IMR-90 (cell line): ENCODE results near the gene STX18. TPM values are rescaled to one million over a fixed set of nuclear protein-coding genes. Genes with fewer than 3 reads are reported as not detected.

Source experiments
- ATAC-seq: fragments of 200-7000 bp; cut with Tn5 transposase; 2 replicates; pipeline ENCODE4 v1.9.1; 2020; ENCODE audit warnings: low read depth, mild to moderate bottlenecking, moderate library complexity
- BruUV-seq: library from RNA; stranded (reverse); fragments of 400-500 nt; replicated peaks from 2 replicates; lab custom pipeline; 2021; lab: Mats Ljungman, UMichigan
- CTCF ChIA-PET: fragments of 300-600 bp; formaldehyde crosslinking; extraction: SDS; loops from one replicate; lab custom pipeline; 2021; ENCODE audit warnings: antibody characterized with exemption; lab: Yijun Ruan, JAX
- POLR2A ChIA-PET: fragments of 300-600 bp; sonication (Branson Sonifier 250); formaldehyde crosslinking; loops from one replicate; lab custom pipeline; 2022; ENCODE audit warnings: antibody characterized with exemption; ENCODE audit not compliant: unreplicated experiment; lab: Charles Lee
- DNase-seq: peaks from one replicate; pipeline ENCODE4 v3.0.0; 2013
- H2AFZ ChIP-seq: replicated peaks from 2 replicates; pipeline ENCODE3; 2013; ENCODE audit warnings: low read length, mild to moderate bottlenecking; ENCODE audit not compliant: poor library complexity
- H2AK5ac ChIP-seq: 2 replicates; pipeline ENCODE4 v1.6.1; 2013; ENCODE audit warnings: low read depth, low read length, inconsistent platforms
- H2AK9ac ChIP-seq: replicated peaks from 2 replicates; pipeline ENCODE3; 2013; ENCODE audit warnings: mild to moderate bottlenecking, low read depth, low read length, moderate library complexity; ENCODE audit not compliant: poor library complexity
- H2BK120ac ChIP-seq: 2 replicates; pipeline ENCODE4 v1.6.1; 2013; ENCODE audit warnings: low read depth, low read length, inconsistent platforms
- H2BK15ac ChIP-seq: 3 replicates; pipeline ENCODE4 v1.6.1; 2013; ENCODE audit warnings: low read depth, low read length, inconsistent platforms
- H2BK20ac ChIP-seq: 2 replicates; pipeline ENCODE4 v1.6.1; 2013; ENCODE audit warnings: low read depth, mild to moderate bottlenecking, inconsistent platforms, low read length, moderate library complexity
- H2BK5ac ChIP-seq: 2 replicates; pipeline ENCODE4 v1.6.1; 2013; ENCODE audit warnings: mild to moderate bottlenecking, low read depth, low read length, inconsistent platforms; ENCODE audit not compliant: poor library complexity, severe bottlenecking
- H3K14ac ChIP-seq: replicated peaks from 2 replicates; pipeline ENCODE4 v1.6.1; 2013; ENCODE audit warnings: low read depth, low read length, inconsistent platforms
- H3K18ac ChIP-seq: 2 replicates; pipeline ENCODE4 v1.6.1; 2013; ENCODE audit warnings: low read depth, low read length, control low read depth
- H3K23ac ChIP-seq: 2 replicates; pipeline ENCODE4 v1.6.1; 2013; ENCODE audit warnings: low read depth, low read length, inconsistent platforms
- H3K27ac ChIP-seq: 2 replicates; pipeline ENCODE4 v1.5.1; 2013; ENCODE audit warnings: mild to moderate bottlenecking, control low read depth, low read length; ENCODE audit not compliant: insufficient read depth
- H3K27me3 ChIP-seq: 2 replicates; pipeline ENCODE4 v1.6.1; 2013; ENCODE audit warnings: low read length; ENCODE audit not compliant: control insufficient read depth, insufficient read depth
- H3K36me3 ChIP-seq: 2 replicates; pipeline ENCODE4 v1.6.1; 2013; ENCODE audit warnings: low read length, mixed read lengths; ENCODE audit not compliant: control insufficient read depth, insufficient read depth
- H3K4ac ChIP-seq: 2 replicates; pipeline ENCODE4 v1.6.1; 2013; ENCODE audit warnings: low read depth, low read length, inconsistent platforms
- H3K4me1 ChIP-seq: 2 replicates; pipeline ENCODE4 v1.6.1; 2013; ENCODE audit warnings: low read length, mixed read lengths; ENCODE audit not compliant: control insufficient read depth, insufficient read depth
- H3K4me2 ChIP-seq: 2 replicates; pipeline ENCODE4 v1.6.1; 2013; ENCODE audit warnings: low read depth, mild to moderate bottlenecking, control low read depth, low read length, moderate library complexity
- H3K4me3 ChIP-seq: 2 replicates; pipeline ENCODE4 v1.5.1; 2013; ENCODE audit warnings: low read depth, mild to moderate bottlenecking, control low read depth, low read length, moderate library complexity; ENCODE audit not compliant: insufficient read depth
- H3K56ac ChIP-seq: 2 replicates; pipeline ENCODE4 v1.6.1; 2013; ENCODE audit warnings: low read length, inconsistent platforms; ENCODE audit not compliant: insufficient read depth; ENCODE audit errors: extremely low read depth
- H3K79me1 ChIP-seq, 2 experiments: 2 replicates each; pipeline ENCODE4 v1.6.1; 2013; ENCODE audit warnings: low read length in 2 of 2, inconsistent platforms in 1 of 2, low read depth in 1 of 2
- H3K9ac ChIP-seq: 2 replicates; pipeline ENCODE4 v1.6.1; 2013; ENCODE audit warnings: low read depth, low read length, control low read depth
- H3K9me1 ChIP-seq: 2 replicates; pipeline ENCODE4 v1.6.1; 2013; ENCODE audit warnings: low read length, inconsistent platforms; ENCODE audit not compliant: insufficient read depth
- H3K9me3 ChIP-seq: 2 replicates; pipeline ENCODE4 v1.6.1; 2013; ENCODE audit warnings: low read length; ENCODE audit not compliant: control insufficient read depth, insufficient read depth
- H4K20me1 ChIP-seq: 2 replicates; pipeline ENCODE4 v1.6.1; 2013; ENCODE audit warnings: low read length, inconsistent platforms; ENCODE audit not compliant: insufficient read depth
- H4K5ac ChIP-seq: 2 replicates; pipeline ENCODE4 v1.6.1; 2013; ENCODE audit warnings: mild to moderate bottlenecking, low read depth, low read length, control low read depth
- H4K8ac ChIP-seq, 2 experiments: 2 replicates each; pipeline ENCODE4 v1.6.1; 2013; ENCODE audit warnings: low read depth in 2 of 2, low read length in 2 of 2, control low read depth in 1 of 2, inconsistent platforms in 1 of 2
- H4K91ac ChIP-seq: 2 replicates; pipeline ENCODE4 v1.6.1; 2013; ENCODE audit warnings: low read depth, low read length, inconsistent platforms; ENCODE audit not compliant: insufficient read depth
- BHLHE40 ChIP-seq: fragments of 150-350 bp; IDR thresholded peaks from 2 replicates; pipeline ENCODE4 v1.6.1; 2016; ENCODE audit warnings: mild to moderate bottlenecking, low read depth, low read length
- CEBPB ChIP-seq: IDR thresholded peaks from 2 replicates; pipeline ENCODE4 v1.6.1; 2012; ENCODE audit warnings: low read depth, low read length, improper control_type of control experiment
- CTCF ChIP-seq: conservative IDR thresholded peaks from 2 replicates; pipeline ENCODE4 v1.5.1; 2012; ENCODE audit warnings: mild to moderate bottlenecking, low read depth, low read length, improper control_type of control experiment
- ELK1 ChIP-seq: fragments of 150-350 bp; IDR thresholded peaks from 2 replicates; pipeline ENCODE4 v1.6.1; 2016; ENCODE audit warnings: low read depth, mild to moderate bottlenecking, low read length, moderate library complexity, borderline replicate concordance
- FOS ChIP-seq: fragments of 150-350 bp; IDR thresholded peaks from 2 replicates; pipeline ENCODE4 v1.6.1; 2016; ENCODE audit warnings: low read depth, low read length
- MAFK ChIP-seq: IDR thresholded peaks from 2 replicates; pipeline ENCODE4 v1.6.1; 2012; ENCODE audit warnings: low read depth, low read length, improper control_type of control experiment
- MAZ ChIP-seq: IDR thresholded peaks from 2 replicates; pipeline ENCODE4 v1.6.1; 2012; ENCODE audit warnings: low read depth, mild to moderate bottlenecking, low read length, improper control_type of control experiment, moderate library complexity, borderline replicate concordance
- MXI1 ChIP-seq: IDR thresholded peaks from 2 replicates; pipeline ENCODE4 v1.6.1; 2012; ENCODE audit warnings: low read depth, mild to moderate bottlenecking, low read length, moderate library complexity, borderline replicate concordance
- NFE2L2 ChIP-seq: fragments of 150-350 bp; IDR thresholded peaks from 2 replicates; pipeline ENCODE4 v1.6.1; 2016; ENCODE audit warnings: low read depth, mild to moderate bottlenecking, low read length
- RAD21 ChIP-seq: IDR thresholded peaks from 2 replicates; pipeline ENCODE4 v1.6.1; 2012; ENCODE audit warnings: low read length, improper control_type of control experiment
- SMC3 ChIP-seq: fragments of 150-350 bp; IDR thresholded peaks from 2 replicates; pipeline ENCODE4 v1.6.1; 2016; ENCODE audit warnings: low read depth, mild to moderate bottlenecking, antibody characterized with exemption, low read length, moderate library complexity
- USF2 ChIP-seq: fragments of 150-350 bp; IDR thresholded peaks from 2 replicates; pipeline ENCODE4 v1.6.1; 2017; ENCODE audit warnings: mild to moderate bottlenecking, antibody characterized with exemption, low read length, low read depth
- WGBS, 2 experiments: methylation state at CpG; one replicate each; pipeline versions ENCODE4 v1.1.5 to v1.1.7; 2013; ENCODE audit warnings: missing lambda C conversion rate in 2 of 2; ENCODE audit not compliant: insufficient read length in 1 of 2; ENCODE audit errors: extremely low coverage in 2 of 2; 5-methylcytosine and 5-hydroxymethylcytosine counted together
- dilution Hi-C: fragments of 300-500 bp; cut with HindIII; formaldehyde crosslinking; loops from one replicate; pipeline ENCODE4 v1.14.3; 2018; ENCODE audit warnings: low sequenced_read_pairs; ENCODE audit not compliant: unreplicated experiment
- in situ Hi-C: fragments of 300-500 bp; cut with MboI; formaldehyde crosslinking; loops from 3 replicates; pipeline ENCODE4 v1.14.3; 2019; ENCODE audit warnings: low sequenced_read_pairs, inconsistent platforms, mixed read lengths
- intact Hi-C: fragments of 100-400 bp; cut with micrococcal nuclease; formaldehyde crosslinking; loops from 2 replicates; pipeline ENCODE4 v1.10.0; 2022
- polyA plus RNA-seq, 3 experiments: library from polyadenylated mRNA; depleted of rRNA; stranded (reverse); fragments of >200 nt; gene quantifications; 2 replicates each; pipeline ENCODE4 v1.2.3, GENCODE V29; 2012; ENCODE audit warnings: low replicate concordance in 1 of 3
- total RNA-seq: library from RNA; depleted of rRNA; stranded (reverse); fragments of >200 nt; gene quantifications from 2 replicates; pipeline ENCODE4 v1.2.3, GENCODE V29; 2012

STX18 gene
- total and polyA plus RNA-seq, 2 of the 4 experiments (the other 2 are of a cell fraction) = 20.1 to 23.4 TPM

- H3K27ac ChIP-seq = no peak overlapping the region
- no peak overlapping the region for H3K56ac ChIP-seq
- peak overlapping the region; percentile 30; the same call in 1 of the 2 replicates for H3K4ac ChIP-seq
- H2BK15ac ChIP-seq = 0 out of 3 replicates have a peak overlapping the region, but pooled peaks have one; percentile 5
- WGBS, 2 experiments = 25% methylated on average over 4 of the region's 7 CpGs; no CpG with 5 or more reads in 1 of the 2 experiments
- peaks cover 3% of the 10 kb centered on the region; the same call in 1 of the 2 replicates for H4K20me1 ChIP-seq
- ChIA-PET CTCF (interaction anchor here (0.6 to 1.6 kb wide), 8 partner anchors 9 to 249 kb away, joined by 3 to 6 read pairs (median 4); no protein-coding TSS in a partner anchor), POLR2A (no interaction called here)
- no TSS peak for BruUV-seq
- intact Hi-C loops (loop anchor here (1.0 to 2.0 kb wide), 3 partner anchors 34 to 178 kb away; no protein-coding TSS in a partner anchor), dilution Hi-C loops (no loop called here), in situ Hi-C loops (no loop called here)
- TF ChIP-seq FOS (0 out of 2 replicates have a peak, but pooled peaks have one; percentile 10), RAD21 (peak; percentile 63), MAFK (no peak), ELK1 (no peak), SMC3 (peak; percentile 69), CTCF (peak; percentile 70), CEBPB (no peak), MAZ (peak; percentile 46), USF2 (peak; percentile 47; the same call in 1 of the 2 replicates), BHLHE40 (peak; percentile 100), MXI1 (peak; percentile 100), NFE2L2 (no peak)
- H4K91ac ChIP-seq = no peak overlapping the region
- H3K27me3 ChIP-seq = no peaks in the 10 kb centered on the region
- ATAC-seq (peak; percentile 97), DNase-seq (peak; percentile 92)
- H2AK5ac ChIP-seq = peak overlapping the region; percentile 45; the same call in 1 of the 2 replicates
- H3K36me3 ChIP-seq = peaks cover 17% of the 10 kb centered on the region
- H3K9ac ChIP-seq = no peak overlapping the region
- no peak overlapping the region for H3K4me3 ChIP-seq
- no peak overlapping the region for H3K23ac ChIP-seq
- no peak overlapping the region for H2BK5ac ChIP-seq
- peaks cover 4% of the 10 kb centered on the region in 2 experiments; a peak in 1 of 4 replicates for H3K79me1 ChIP-seq
- no peak overlapping the region for H3K14ac ChIP-seq
- H2BK120ac ChIP-seq = no peak overlapping the region
- H3K4me1 ChIP-seq = peaks cover 4% of the 10 kb centered on the region; the same call in 1 of the 2 replicates
- peak overlapping the region; percentile 77 for H2AFZ ChIP-seq
- no peak overlapping the region for H3K18ac ChIP-seq
- H4K8ac ChIP-seq = no peak overlapping the region
- no peak overlapping the region for H2BK20ac ChIP-seq
- no peak overlapping the region for H2AK9ac ChIP-seq
- H4K5ac ChIP-seq = no peak overlapping the region
- H3K9me3 ChIP-seq = no peaks in the 10 kb centered on the region
- peaks cover 15% of the 10 kb centered on the region; the same call in 1 of the 2 replicates for H3K9me1 ChIP-seq
- H3K4me2 ChIP-seq = no peak overlapping the region
Measured at GRCh38 chr4:4430492-4431195, 111.2 kb downstream of the STX18 start.
